ENCODE data around the gene CENPQ.

The CENPQ gene

DNA sequence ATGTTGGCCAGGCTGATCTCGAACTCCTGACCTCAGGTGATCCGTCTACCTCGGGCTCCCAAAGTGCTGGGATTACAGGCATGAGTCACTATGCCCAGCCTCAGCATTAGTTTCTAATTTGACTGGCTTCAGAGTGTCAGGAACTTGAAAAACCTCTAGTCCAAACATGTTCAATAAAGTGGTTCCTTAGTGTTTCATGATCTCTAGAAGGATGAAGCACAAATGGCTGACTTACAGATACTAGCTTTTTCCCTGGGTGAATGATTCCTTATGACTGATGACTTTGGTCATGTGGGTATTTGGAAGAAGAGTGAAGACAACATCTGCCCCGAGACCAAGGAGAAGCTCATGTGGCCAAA is 53.0 kb downstream of the CENPQ start:
- no peaks in the 10 kb centered on the region for H3K9me3 Mint-ChIP-seq
- H3K27ac Mint-ChIP-seq: no peak overlapping the region
- H3K36me3 Mint-ChIP-seq: no peaks in the 10 kb centered on the region
- CTCF ChIA-PET: interaction anchor here (1.9 kb wide), 1 partner anchor 16 kb away, joined by 7 read pairs; no protein-coding TSS in a partner anchor
- H3K4me1 Mint-ChIP-seq: no peaks in the 10 kb centered on the region
- no peak for DNase-seq
- H3K4me3 Mint-ChIP-seq: no peak overlapping the region
- H3K27me3 Mint-ChIP-seq: peaks cover 11% of the 10 kb centered on the region

GRCh38 chr6:49517919-49518318 is 54.7 kb downstream of the CENPQ start:
- Mint-ChIP-seq H3K4me1 (no peaks in the 10 kb centered on the region), H3K9me3 (no peaks in the 10 kb centered on the region), H3K27ac (no peak overlapping the region), H3K27me3 (peaks cover 8% of the 10 kb centered on the region), H3K36me3 (no peaks in the 10 kb centered on the region), H3K4me3 (no peak overlapping the region)
- DNase-seq: no peak
- CTCF ChIA-PET: no interaction called here

DNA sequence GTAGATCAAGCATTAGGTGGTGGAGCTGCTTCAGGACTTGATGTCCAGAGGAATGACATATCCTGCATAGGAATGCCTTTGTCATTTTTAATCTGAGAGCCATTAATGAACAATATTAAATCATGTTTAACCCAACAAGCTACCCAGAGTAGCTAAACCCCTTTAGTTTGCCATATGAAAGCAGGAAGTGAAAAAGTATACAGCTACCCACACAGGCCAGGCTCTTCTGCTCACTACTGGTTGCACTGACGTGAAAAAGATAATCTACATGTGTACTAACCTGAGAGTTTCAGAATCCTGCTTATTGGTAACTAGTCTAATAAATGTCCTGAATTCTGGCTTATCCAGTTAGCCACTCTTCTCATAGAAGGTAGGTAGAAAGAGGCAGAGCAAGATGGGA is 56.5 kb downstream of the CENPQ start:
- H3K4me1 Mint-ChIP-seq: no peaks in the 10 kb centered on the region
- no peak overlapping the region for H3K4me3 Mint-ChIP-seq
- H3K36me3 Mint-ChIP-seq: no peaks in the 10 kb centered on the region
- DNase-seq: no peak
- no peaks in the 10 kb centered on the region for H3K9me3 Mint-ChIP-seq
- CTCF ChIA-PET: interaction anchor here (1.4 kb wide), 1 partner anchor 12 kb away, joined by 7 read pairs; no protein-coding TSS in a partner anchor
- H3K27ac Mint-ChIP-seq: no peak overlapping the region
- peaks cover 4% of the 10 kb centered on the region for H3K27me3 Mint-ChIP-seq

GRCh38 chr6:49522710-49523593 is 59.8 kb downstream of the CENPQ start:
- Mint-ChIP-seq H3K9me3 (no peaks in the 10 kb centered on the region), H3K36me3 (no peaks in the 10 kb centered on the region), H3K27ac (no peak overlapping the region), H3K4me3 (no peak overlapping the region), H3K27me3 (no peaks in the 10 kb centered on the region), H3K4me1 (no peaks in the 10 kb centered on the region)
- CTCF ChIA-PET: interaction anchor here (1.1 kb wide), 1 partner anchor 10 kb away, joined by 3 read pairs; no protein-coding TSS in a partner anchor
- DNase-seq: no peak

DNA sequence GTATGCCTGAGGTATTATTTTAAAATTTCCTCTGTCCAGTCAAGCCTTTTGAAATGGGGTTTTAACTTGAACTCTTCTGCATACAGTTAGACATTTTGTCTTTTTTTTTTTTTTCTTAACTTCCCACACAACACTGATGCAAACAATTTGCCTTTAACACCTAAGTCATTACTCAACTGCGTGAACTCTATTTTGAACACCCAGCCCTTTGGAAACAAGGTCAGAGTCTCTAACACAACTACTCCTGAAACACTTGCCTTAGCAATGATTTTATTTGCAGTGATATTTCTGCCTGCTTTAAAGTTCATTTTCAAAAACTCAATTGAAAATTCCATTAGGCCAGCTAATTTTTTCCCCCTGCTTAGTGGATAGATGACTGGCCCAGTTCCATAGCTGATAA is 60.7 kb downstream of the CENPQ start:
- CTCF ChIA-PET: interaction anchor here (1.1 kb wide), 1 partner anchor 9 kb away, joined by 3 read pairs; no protein-coding TSS in a partner anchor
- Mint-ChIP-seq H3K4me3 (no peak overlapping the region), H3K9me3 (no peaks in the 10 kb centered on the region)

DNA sequence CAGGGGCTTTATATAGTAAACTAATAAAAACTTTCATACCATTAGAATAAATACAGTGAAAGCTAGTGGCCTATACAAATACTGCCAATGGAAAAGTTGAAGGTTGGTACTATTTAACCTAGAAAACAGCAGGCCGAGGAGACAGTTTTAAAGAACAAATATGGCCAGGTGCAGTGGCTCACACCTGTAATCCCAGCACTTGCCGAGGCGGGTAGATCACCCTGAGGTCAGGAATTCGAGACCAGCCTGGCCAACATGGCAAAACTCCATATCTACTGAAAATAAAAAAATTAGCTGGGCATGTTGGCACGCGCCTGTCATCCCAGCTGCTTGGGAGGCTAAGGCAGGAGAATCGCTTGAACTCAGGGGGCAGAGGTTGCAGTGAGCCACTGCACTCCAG is 61.4 kb downstream of the CENPQ start:
- no peak overlapping the region for H3K4me3 Mint-ChIP-seq
- no peaks in the 10 kb centered on the region for H3K27me3 Mint-ChIP-seq
- no peaks in the 10 kb centered on the region for H3K4me1 Mint-ChIP-seq
- CTCF ChIA-PET: no interaction called here
- H3K36me3 Mint-ChIP-seq: no peaks in the 10 kb centered on the region
- no peak overlapping the region for H3K27ac Mint-ChIP-seq
- DNase-seq: no peak
- no peaks in the 10 kb centered on the region for H3K9me3 Mint-ChIP-seq

More for the DNA sequence above, 60.7 kb downstream of the CENPQ start:
- DNase-seq: no peak
- Mint-ChIP-seq H3K36me3 (no peaks in the 10 kb centered on the region), H3K27me3 (no peaks in the 10 kb centered on the region), H3K27ac (no peak overlapping the region), H3K4me1 (no peaks in the 10 kb centered on the region)

GRCh38 chr6:49526598-49526997 is 63.4 kb downstream of the CENPQ start:
- H3K27ac Mint-ChIP-seq: no peak overlapping the region
- CTCF ChIA-PET: no interaction called here

GRCh38 chr6:49527320-49527719 is 64.2 kb downstream of the CENPQ start:
- Mint-ChIP-seq H3K9me3 (no peaks in the 10 kb centered on the region), H3K27ac (no peak overlapping the region), H3K36me3 (no peaks in the 10 kb centered on the region), H3K4me1 (peaks cover 2% of the 10 kb centered on the region), H3K27me3 (peaks cover 4% of the 10 kb centered on the region), H3K4me3 (no peak overlapping the region)
- DNase-seq: no peak
- CTCF ChIA-PET: no interaction called here

More at GRCh38 chr6:49526598-49526997, 63.4 kb downstream of the CENPQ start:
- Mint-ChIP-seq H3K9me3 (no peaks in the 10 kb centered on the region), H3K4me3 (no peak overlapping the region), H3K36me3 (no peaks in the 10 kb centered on the region), H3K27me3 (peaks cover 4% of the 10 kb centered on the region), H3K4me1 (no peaks in the 10 kb centered on the region)
- no peak for DNase-seq

- H3K36me3 Mint-ChIP-seq: no peaks in the 10 kb centered on the region
- H3K4me1 Mint-ChIP-seq: peaks cover 2% of the 10 kb centered on the region
- no peaks in the 10 kb centered on the region for H3K9me3 Mint-ChIP-seq
- CTCF ChIA-PET: interaction anchor here (1.3 kb wide), 1 partner anchor 26 kb away, joined by 4 read pairs; no protein-coding TSS in a partner anchor
- no peak overlapping the region for H3K4me3 Mint-ChIP-seq
- DNase-seq: no peak
- H3K27ac Mint-ChIP-seq: no peak overlapping the region
- peaks cover 5% of the 10 kb centered on the region for H3K27me3 Mint-ChIP-seq
Observed at GRCh38 chr6:49528571-49528970, 65.4 kb downstream of the CENPQ start.

DNA sequence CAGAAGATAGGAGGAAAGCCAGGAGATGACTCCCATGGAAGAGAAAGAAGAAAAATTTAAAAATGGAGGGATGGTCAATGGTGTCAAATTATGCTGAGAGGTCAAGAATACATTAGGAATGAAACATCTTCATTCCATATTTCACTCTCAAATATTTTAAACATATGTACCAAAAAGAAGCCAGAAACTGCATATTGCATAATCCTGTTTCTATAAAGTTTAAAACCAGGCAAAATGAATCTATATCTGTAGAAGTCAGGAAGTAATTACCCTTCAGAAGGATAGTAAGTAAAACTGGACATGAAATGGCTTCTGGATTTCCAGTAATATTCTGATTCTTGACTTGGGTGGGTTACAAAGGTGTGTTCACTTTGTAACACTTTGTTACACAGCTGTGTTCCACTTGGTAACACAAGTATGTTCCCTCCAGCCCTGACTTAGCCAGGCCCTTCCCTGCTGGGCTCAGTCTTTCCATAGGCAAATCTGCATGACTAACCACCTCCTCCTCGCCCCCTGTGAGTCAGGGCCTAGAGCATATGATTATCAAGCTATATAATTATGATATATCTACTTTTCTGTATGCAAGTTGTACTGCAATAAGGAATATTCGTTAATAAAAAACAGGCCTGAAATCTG is 67.1 kb downstream of the CENPQ start:
- Mint-ChIP-seq H3K4me1 (peaks cover 2% of the 10 kb centered on the region), H3K4me3 (no peak overlapping the region), H3K9me3 (no peaks in the 10 kb centered on the region), H3K27me3 (peaks cover 8% of the 10 kb centered on the region), H3K27ac (no peak overlapping the region), H3K36me3 (no peaks in the 10 kb centered on the region)
- DNase-seq: no peak
- CTCF ChIA-PET: interaction anchor here (1.3 to 5.5 kb wide), 5 partner anchors 14 to 319 kb away, joined by 3 to 46 read pairs (median 14); no protein-coding TSS in a partner anchor

DNA sequence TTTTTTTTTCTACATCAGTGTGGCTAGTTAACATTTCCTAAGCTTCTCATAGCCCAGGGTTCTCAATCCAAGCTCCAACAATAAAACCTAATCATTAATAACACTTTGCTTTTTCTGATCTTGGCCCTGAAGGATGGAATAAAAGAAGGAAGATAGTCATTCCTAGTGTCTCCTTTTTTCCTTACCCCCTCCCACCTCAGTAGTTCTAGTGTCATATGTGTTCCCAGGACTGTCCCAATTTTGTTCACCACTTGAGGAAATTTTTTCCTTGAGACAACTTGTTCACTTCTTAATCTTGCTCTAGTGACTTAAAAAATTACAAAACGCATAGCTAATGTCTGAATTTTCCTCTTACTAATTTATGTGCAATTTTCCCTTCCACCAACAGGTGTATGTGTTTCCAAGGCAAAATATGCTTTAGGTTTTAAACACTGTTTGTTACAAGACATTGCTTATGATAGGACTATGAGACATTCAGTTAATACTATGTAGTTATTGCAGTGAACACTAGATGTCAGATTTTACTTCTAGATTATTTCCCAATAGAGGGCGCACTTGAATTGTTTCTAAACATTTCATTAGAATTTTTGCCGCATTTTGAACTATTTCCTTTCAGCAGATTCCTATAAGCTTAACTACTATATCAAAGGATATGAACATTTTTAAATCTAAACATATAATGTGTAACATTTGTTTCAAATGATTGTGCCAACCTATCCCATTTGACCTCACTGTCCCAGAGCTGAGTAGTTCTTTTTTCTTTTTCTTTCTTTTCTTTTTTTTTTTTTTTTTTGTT is 68.8 kb downstream of the CENPQ start:
- Mint-ChIP-seq H3K4me3 (no peak overlapping the region), H3K4me1 (peaks cover 2% of the 10 kb centered on the region), H3K36me3 (no peaks in the 10 kb centered on the region), H3K9me3 (no peaks in the 10 kb centered on the region), H3K27me3 (peaks cover 8% of the 10 kb centered on the region), H3K27ac (no peak overlapping the region)
- CTCF ChIA-PET: interaction anchor here (0.6 to 5.5 kb wide), 23 partner anchors 8 to 319 kb away, joined by 3 to 46 read pairs (median 4); partner anchors contain the start of gene C6orf141
- DNase-seq: no peak

GRCh38 chr6:49535795-49536194 is 72.6 kb downstream of the CENPQ start:
- no peaks in the 10 kb centered on the region for H3K9me3 Mint-ChIP-seq
- CTCF ChIA-PET: interaction anchor here (1.0 to 5.5 kb wide), 3 partner anchors 14 to 75 kb away, joined by 3 to 46 read pairs (median 4); partner anchors contain the start of gene C6orf141
- H3K4me1 Mint-ChIP-seq: peaks cover 2% of the 10 kb centered on the region
- no peak for DNase-seq
- H3K27ac Mint-ChIP-seq: no peak overlapping the region
- peaks cover 3% of the 10 kb centered on the region for H3K27me3 Mint-ChIP-seq
- no peak overlapping the region for H3K4me3 Mint-ChIP-seq
- no peaks in the 10 kb centered on the region for H3K36me3 Mint-ChIP-seq

DNA sequence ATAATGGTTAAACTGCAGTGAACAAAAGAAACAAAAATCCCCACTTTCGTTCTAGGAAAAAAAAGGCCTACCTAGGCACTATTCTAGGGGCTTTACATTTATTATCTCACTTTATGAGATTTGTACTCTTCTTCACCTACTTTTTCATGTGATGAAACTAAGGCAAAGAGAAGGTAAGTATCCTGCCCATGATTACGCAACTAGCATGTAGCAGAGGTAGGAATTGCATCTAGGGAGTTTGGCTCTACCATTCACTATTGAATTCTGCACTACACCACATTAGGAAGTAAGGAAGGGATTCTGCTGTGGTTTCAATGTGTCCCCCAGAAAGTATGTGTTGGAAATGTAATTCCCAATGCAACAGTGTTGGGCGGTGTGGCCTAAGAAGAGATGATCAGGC is 75.9 kb downstream of the CENPQ start:
- CTCF ChIA-PET: no interaction called here

GRCh38 chr6:49540614-49541013 is 77.4 kb downstream of the CENPQ start:
- Mint-ChIP-seq H3K36me3 (no peaks in the 10 kb centered on the region), H3K4me3 (no peak overlapping the region), H3K27me3 (peaks cover 7% of the 10 kb centered on the region), H3K9me3 (no peaks in the 10 kb centered on the region), H3K4me1 (no peaks in the 10 kb centered on the region), H3K27ac (no peak overlapping the region)
- CTCF ChIA-PET: interaction anchor here (1.2 kb wide), 1 partner anchor 67 kb away, joined by 3 read pairs; no protein-coding TSS in a partner anchor
- no peak for DNase-seq

More for the DNA sequence above, 75.9 kb downstream of the CENPQ start:
- no peak overlapping the region for H3K4me3 Mint-ChIP-seq
- H3K9me3 Mint-ChIP-seq: no peaks in the 10 kb centered on the region
- no peaks in the 10 kb centered on the region for H3K36me3 Mint-ChIP-seq
- no peak for DNase-seq
- peaks cover 4% of the 10 kb centered on the region for H3K27me3 Mint-ChIP-seq
- no peak overlapping the region for H3K27ac Mint-ChIP-seq
- no peaks in the 10 kb centered on the region for H3K4me1 Mint-ChIP-seq

All from activated naive CD4-positive, alpha-beta T cell treated with anti-CD3 and anti-CD28 coated beads, Interleukin-2, amount 10 ng/mL, durations not matched to agents 7 days and 5 days (primary cell).